IMR-90 (cell line): ENCODE measurements around the gene ZNF341. TPM values are rescaled to one million over a fixed set of nuclear protein-coding genes. Genes with fewer than 3 reads are reported as not detected.

Experiments used
- ATAC-seq: fragments of 200-7000 bp; cut with Tn5 transposase; 2 replicates; pipeline ENCODE4 v1.9.1; 2020; ENCODE audit warnings: low read depth, mild to moderate bottlenecking, moderate library complexity
- BruUV-seq: library from RNA; stranded (reverse); fragments of 400-500 nt; replicated peaks from 2 replicates; lab custom pipeline; 2021; lab: Mats Ljungman, UMichigan
- CTCF ChIA-PET: fragments of 300-600 bp; formaldehyde crosslinking; extraction: SDS; loops from one replicate; lab custom pipeline; 2021; ENCODE audit warnings: antibody characterized with exemption; lab: Yijun Ruan, JAX
- POLR2A ChIA-PET: fragments of 300-600 bp; sonication (Branson Sonifier 250); formaldehyde crosslinking; loops from one replicate; lab custom pipeline; 2022; ENCODE audit warnings: antibody characterized with exemption; ENCODE audit not compliant: unreplicated experiment; lab: Charles Lee
- DNase-seq: peaks from one replicate; pipeline ENCODE4 v3.0.0; 2013
- H2AFZ ChIP-seq: replicated peaks from 2 replicates; pipeline ENCODE3; 2013; ENCODE audit warnings: low read length, mild to moderate bottlenecking; ENCODE audit not compliant: poor library complexity
- H2AK5ac ChIP-seq: 2 replicates; pipeline ENCODE4 v1.6.1; 2013; ENCODE audit warnings: low read depth, low read length, inconsistent platforms
- H2AK9ac ChIP-seq: replicated peaks from 2 replicates; pipeline ENCODE3; 2013; ENCODE audit warnings: mild to moderate bottlenecking, low read depth, low read length, moderate library complexity; ENCODE audit not compliant: poor library complexity
- H2BK120ac ChIP-seq: 2 replicates; pipeline ENCODE4 v1.6.1; 2013; ENCODE audit warnings: low read depth, low read length, inconsistent platforms
- H2BK15ac ChIP-seq: 3 replicates; pipeline ENCODE4 v1.6.1; 2013; ENCODE audit warnings: low read depth, low read length, inconsistent platforms
- H2BK20ac ChIP-seq: 2 replicates; pipeline ENCODE4 v1.6.1; 2013; ENCODE audit warnings: low read depth, mild to moderate bottlenecking, inconsistent platforms, low read length, moderate library complexity
- H2BK5ac ChIP-seq: 2 replicates; pipeline ENCODE4 v1.6.1; 2013; ENCODE audit warnings: mild to moderate bottlenecking, low read depth, low read length, inconsistent platforms; ENCODE audit not compliant: poor library complexity, severe bottlenecking
- H3K14ac ChIP-seq: replicated peaks from 2 replicates; pipeline ENCODE4 v1.6.1; 2013; ENCODE audit warnings: low read depth, low read length, inconsistent platforms
- H3K18ac ChIP-seq: 2 replicates; pipeline ENCODE4 v1.6.1; 2013; ENCODE audit warnings: low read depth, low read length, control low read depth
- H3K23ac ChIP-seq: 2 replicates; pipeline ENCODE4 v1.6.1; 2013; ENCODE audit warnings: low read depth, low read length, inconsistent platforms
- H3K27ac ChIP-seq: 2 replicates; pipeline ENCODE4 v1.5.1; 2013; ENCODE audit warnings: mild to moderate bottlenecking, control low read depth, low read length; ENCODE audit not compliant: insufficient read depth
- H3K27me3 ChIP-seq: 2 replicates; pipeline ENCODE4 v1.6.1; 2013; ENCODE audit warnings: low read length; ENCODE audit not compliant: control insufficient read depth, insufficient read depth
- H3K36me3 ChIP-seq: 2 replicates; pipeline ENCODE4 v1.6.1; 2013; ENCODE audit warnings: low read length, mixed read lengths; ENCODE audit not compliant: control insufficient read depth, insufficient read depth
- H3K4ac ChIP-seq: 2 replicates; pipeline ENCODE4 v1.6.1; 2013; ENCODE audit warnings: low read depth, low read length, inconsistent platforms
- H3K4me1 ChIP-seq: 2 replicates; pipeline ENCODE4 v1.6.1; 2013; ENCODE audit warnings: low read length, mixed read lengths; ENCODE audit not compliant: control insufficient read depth, insufficient read depth
- H3K4me2 ChIP-seq: 2 replicates; pipeline ENCODE4 v1.6.1; 2013; ENCODE audit warnings: low read depth, mild to moderate bottlenecking, control low read depth, low read length, moderate library complexity
- H3K4me3 ChIP-seq: 2 replicates; pipeline ENCODE4 v1.5.1; 2013; ENCODE audit warnings: low read depth, mild to moderate bottlenecking, control low read depth, low read length, moderate library complexity; ENCODE audit not compliant: insufficient read depth
- H3K56ac ChIP-seq: 2 replicates; pipeline ENCODE4 v1.6.1; 2013; ENCODE audit warnings: low read length, inconsistent platforms; ENCODE audit not compliant: insufficient read depth; ENCODE audit errors: extremely low read depth
- H3K79me1 ChIP-seq, 2 experiments: 2 replicates each; pipeline ENCODE4 v1.6.1; 2013; ENCODE audit warnings: low read length in 2 of 2, inconsistent platforms in 1 of 2, low read depth in 1 of 2
- H3K9ac ChIP-seq: 2 replicates; pipeline ENCODE4 v1.6.1; 2013; ENCODE audit warnings: low read depth, low read length, control low read depth
- H3K9me1 ChIP-seq: 2 replicates; pipeline ENCODE4 v1.6.1; 2013; ENCODE audit warnings: low read length, inconsistent platforms; ENCODE audit not compliant: insufficient read depth
- H3K9me3 ChIP-seq: 2 replicates; pipeline ENCODE4 v1.6.1; 2013; ENCODE audit warnings: low read length; ENCODE audit not compliant: control insufficient read depth, insufficient read depth
- H4K20me1 ChIP-seq: 2 replicates; pipeline ENCODE4 v1.6.1; 2013; ENCODE audit warnings: low read length, inconsistent platforms; ENCODE audit not compliant: insufficient read depth
- H4K5ac ChIP-seq: 2 replicates; pipeline ENCODE4 v1.6.1; 2013; ENCODE audit warnings: mild to moderate bottlenecking, low read depth, low read length, control low read depth
- H4K8ac ChIP-seq, 2 experiments: 2 replicates each; pipeline ENCODE4 v1.6.1; 2013; ENCODE audit warnings: low read depth in 2 of 2, low read length in 2 of 2, control low read depth in 1 of 2, inconsistent platforms in 1 of 2
- H4K91ac ChIP-seq: 2 replicates; pipeline ENCODE4 v1.6.1; 2013; ENCODE audit warnings: low read depth, low read length, inconsistent platforms; ENCODE audit not compliant: insufficient read depth
- BHLHE40 ChIP-seq: fragments of 150-350 bp; IDR thresholded peaks from 2 replicates; pipeline ENCODE4 v1.6.1; 2016; ENCODE audit warnings: mild to moderate bottlenecking, low read depth, low read length
- ELK1 ChIP-seq: fragments of 150-350 bp; IDR thresholded peaks from 2 replicates; pipeline ENCODE4 v1.6.1; 2016; ENCODE audit warnings: low read depth, mild to moderate bottlenecking, low read length, moderate library complexity, borderline replicate concordance
- FOS ChIP-seq: fragments of 150-350 bp; IDR thresholded peaks from 2 replicates; pipeline ENCODE4 v1.6.1; 2016; ENCODE audit warnings: low read depth, low read length
- MAFK ChIP-seq: IDR thresholded peaks from 2 replicates; pipeline ENCODE4 v1.6.1; 2012; ENCODE audit warnings: low read depth, low read length, improper control_type of control experiment
- MAZ ChIP-seq: IDR thresholded peaks from 2 replicates; pipeline ENCODE4 v1.6.1; 2012; ENCODE audit warnings: low read depth, mild to moderate bottlenecking, low read length, improper control_type of control experiment, moderate library complexity, borderline replicate concordance
- NFE2L2 ChIP-seq: fragments of 150-350 bp; IDR thresholded peaks from 2 replicates; pipeline ENCODE4 v1.6.1; 2016; ENCODE audit warnings: low read depth, mild to moderate bottlenecking, low read length
- RAD21 ChIP-seq: IDR thresholded peaks from 2 replicates; pipeline ENCODE4 v1.6.1; 2012; ENCODE audit warnings: low read length, improper control_type of control experiment
- RCOR1 ChIP-seq: IDR thresholded peaks from 2 replicates; pipeline ENCODE4 v1.6.1; 2012; ENCODE audit warnings: mild to moderate bottlenecking, low read length, improper control_type of control experiment; ENCODE audit not compliant: insufficient replicate concordance
- RFX5 ChIP-seq: IDR thresholded peaks from 2 replicates; pipeline ENCODE4 v1.8.0; 2012; ENCODE audit warnings: low read depth, mild to moderate bottlenecking, low read length, moderate library complexity
- WGBS, 2 experiments: methylation state at CpG; one replicate each; pipeline versions ENCODE4 v1.1.5 to v1.1.7; 2013; ENCODE audit warnings: missing lambda C conversion rate in 2 of 2; ENCODE audit not compliant: insufficient read length in 1 of 2; ENCODE audit errors: extremely low coverage in 2 of 2; 5-methylcytosine and 5-hydroxymethylcytosine counted together
- dilution Hi-C: fragments of 300-500 bp; cut with HindIII; formaldehyde crosslinking; loops from one replicate; pipeline ENCODE4 v1.14.3; 2018; ENCODE audit warnings: low sequenced_read_pairs; ENCODE audit not compliant: unreplicated experiment
- in situ Hi-C: fragments of 300-500 bp; cut with MboI; formaldehyde crosslinking; loops from 3 replicates; pipeline ENCODE4 v1.14.3; 2019; ENCODE audit warnings: low sequenced_read_pairs, inconsistent platforms, mixed read lengths
- intact Hi-C: fragments of 100-400 bp; cut with micrococcal nuclease; formaldehyde crosslinking; loops from 2 replicates; pipeline ENCODE4 v1.10.0; 2022
- polyA plus RNA-seq, 3 experiments: library from polyadenylated mRNA; depleted of rRNA; stranded (reverse); fragments of >200 nt; gene quantifications; 2 replicates each; pipeline ENCODE4 v1.2.3, GENCODE V29; 2012; ENCODE audit warnings: low replicate concordance in 1 of 3
- total RNA-seq: library from RNA; depleted of rRNA; stranded (reverse); fragments of >200 nt; gene quantifications from 2 replicates; pipeline ENCODE4 v1.2.3, GENCODE V29; 2012
- TF ChIP-seq, protein P1 (sequence below): fragments of 150-350 bp; IDR thresholded peaks from 2 replicates; pipeline ENCODE4 v1.6.1; 2017; ENCODE audit warnings: mild to moderate bottlenecking, antibody characterized with exemption, low read length, low read depth

Gene ZNF341
- total and polyA plus RNA-seq, 2 of the 4 experiments (the other 2 are of a cell fraction) = 1.1 to 3.4 TPM

- H2AK5ac ChIP-seq = no peak overlapping the region
- H2AK9ac ChIP-seq = no peak overlapping the region
- WGBS, 2 experiments = no CpG with 5 or more reads among the region's 4 CpGs
- no peak overlapping the region for H2BK5ac ChIP-seq
- no peak overlapping the region for H3K4ac ChIP-seq
- H2BK15ac ChIP-seq = no peak overlapping the region
- H3K79me1 ChIP-seq = peaks cover 52 to 88% of the 10 kb centered on the region in 2 experiments
- peaks cover 96% of the 10 kb centered on the region for H4K20me1 ChIP-seq
- no TSS peak for BruUV-seq
- H2BK120ac ChIP-seq = no peak overlapping the region
- ATAC-seq = no peak
- no peak overlapping the region for H3K4me2 ChIP-seq
- ChIA-PET CTCF (no interaction called here), POLR2A (no interaction called here)
- DNase-seq = no peak
- intact Hi-C loops (no loop called here), in situ Hi-C loops (no loop called here), dilution Hi-C loops (no loop called here)
- peaks cover 3% of the 10 kb centered on the region; the same call in 1 of the 2 replicates for H3K36me3 ChIP-seq
- no peak overlapping the region for H3K14ac ChIP-seq
- no peak overlapping the region for H3K4me3 ChIP-seq
- peaks cover 6% of the 10 kb centered on the region; the same call in 1 of the 2 replicates for H3K4me1 ChIP-seq
- no peak overlapping the region for H4K8ac ChIP-seq
- H3K9ac ChIP-seq = no peak overlapping the region
- no peak overlapping the region for H3K23ac ChIP-seq
- no peak overlapping the region for H4K5ac ChIP-seq
- no peak overlapping the region for H2BK20ac ChIP-seq
- no peaks in the 10 kb centered on the region for H3K27me3 ChIP-seq
- H2AFZ ChIP-seq = no peak overlapping the region
- H3K9me1 ChIP-seq = peaks cover 37% of the 10 kb centered on the region
- H3K56ac ChIP-seq = no peak overlapping the region
- no peak overlapping the region for H4K91ac ChIP-seq
- TF ChIP-seq RCOR1 (no peak), NFE2L2 (no peak), MAFK (no peak), ELK1 (no peak), RAD21 (no peak), BHLHE40 (no peak), FOS (no peak), RFX5 (no peak), MAZ (no peak)
- TF ChIP-seq, protein P1, sequence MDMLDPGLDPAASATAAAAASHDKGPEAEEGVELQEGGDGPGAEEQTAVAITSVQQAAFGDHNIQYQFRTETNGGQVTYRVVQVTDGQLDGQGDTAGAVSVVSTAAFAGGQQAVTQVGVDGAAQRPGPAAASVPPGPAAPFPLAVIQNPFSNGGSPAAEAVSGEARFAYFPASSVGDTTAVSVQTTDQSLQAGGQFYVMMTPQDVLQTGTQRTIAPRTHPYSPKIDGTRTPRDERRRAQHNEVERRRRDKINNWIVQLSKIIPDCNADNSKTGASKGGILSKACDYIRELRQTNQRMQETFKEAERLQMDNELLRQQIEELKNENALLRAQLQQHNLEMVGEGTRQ = no peak
- no peaks in the 10 kb centered on the region for H3K9me3 ChIP-seq
- H3K18ac ChIP-seq = no peak overlapping the region
- no peak overlapping the region for H3K27ac ChIP-seq
Measured at GRCh38 chr20:33821270-33821836, 89.6 kb downstream of the ZNF341 start.
